ENCODE results near the gene GDI1. TPM values are rescaled to one million over a fixed set of nuclear protein-coding genes. Genes with fewer than 3 reads are reported as not detected.

The GDI1 gene
- polyA plus RNA-seq, 3 donors = 15.8 to 398 (median 21.3) TPM

- no peak for DNase-seq
- H3K36me3 Mint-ChIP-seq = peaks cover 3 to 10% of the 10 kb centered on the region in 2 donors
- WGBS (ENCODE audit: insufficient coverage) = 92% methylated on average over 2 of the region's 7 CpGs
- peaks cover 0 to 18% (median 3%) of the 10 kb centered on the region in 3 donors for H3K27me3 Mint-ChIP-seq (ENCODE audit: low read depth in 3 of 3)
- H4K20me1 ChIP-seq (ENCODE audit: insufficient read depth, low read length) = no peaks in the 10 kb centered on the region
- H3K4me3 Mint-ChIP-seq = no peak overlapping the region
- H3K4me3 ChIP-seq (replicated peaks in 1 of 3; ENCODE audit: low read depth in 2 of 3, low read length in 3 of 3) = no peak overlapping the region
- H3K9me3 Mint-ChIP-seq = peaks cover 0 to 10% (median 5%) of the 10 kb centered on the region in 7 donors
- no peak overlapping the region for H3K4me2 ChIP-seq (replicated peaks; ENCODE audit: extremely low read depth, low read length, poor library complexity, severe bottlenecking)
- H3K4me1 Mint-ChIP-seq = peaks cover 29% of the 10 kb centered on the region
- TF ChIP-seq CTCF (IDR thresholded peaks at IDR 0.05) = no peak
- peaks cover 40 to 52% of the 10 kb centered on the region in 2 donors for H3K4me1 ChIP-seq (ENCODE audit: control insufficient read depth in 1 of 2, insufficient read depth in 2 of 2, low read length in 2 of 2)
- H2AFZ ChIP-seq (ENCODE audit: insufficient read depth, low read depth, low read length, poor library complexity, severe bottlenecking) = no peak overlapping the region
- H3K27me3 ChIP-seq (ENCODE audit: control insufficient read depth in 2 of 2, insufficient read depth in 2 of 2, low read length in 2 of 2) = no peaks in the 10 kb centered on the region
- H3K27ac Mint-ChIP-seq = peak overlapping the region in 2 of 7 donors; percentile 20 to 59
- H3K36me3 ChIP-seq (replicated peaks in 1 of 2; ENCODE audit: control insufficient read depth in 1 of 2, insufficient read depth in 2 of 2, low read length in 2 of 2) = peaks cover 0 to 3% of the 10 kb centered on the region in 2 donors
- no peaks in the 10 kb centered on the region for H3K9me3 ChIP-seq (replicated peaks in 1 of 2; ENCODE audit: control insufficient read depth in 1 of 2, insufficient read depth in 1 of 2, low read length in 2 of 2)
- H3K79me2 ChIP-seq (ENCODE audit: insufficient read depth, low read length) = peaks cover 16% of the 10 kb centered on the region
- no peak overlapping the region for H3K9ac ChIP-seq (ENCODE audit: insufficient read depth, low read length, poor library complexity, severe bottlenecking)
- intact Hi-C loops (cut with micrococcal nuclease) = no loop called here
- no peak overlapping the region for H3K27ac ChIP-seq (ENCODE audit: low read depth in 1 of 2, low read length in 2 of 2)
These were observed 45.8 kb downstream of the GDI1 start for GRCh38 chrX:154482786-154483185.

GRCh38 chrX:154483325-154483724, 46.4 kb downstream of the GDI1 start:
- DNase-seq = no peak
- intact Hi-C loops (cut with micrococcal nuclease) = no loop called here
- Histone ChIP-seq H3K36me3 (replicated peaks in 1 of 2; ENCODE audit: control insufficient read depth in 1 of 2, insufficient read depth in 2 of 2, low read length in 2 of 2) (peaks cover 0 to 3% of the 10 kb centered on the region in 2 donors), H3K9me3 (replicated peaks in 1 of 2; ENCODE audit: control insufficient read depth in 1 of 2, insufficient read depth in 1 of 2, low read length in 2 of 2) (no peaks in the 10 kb centered on the region), H4K20me1 (ENCODE audit: insufficient read depth, low read length) (no peaks in the 10 kb centered on the region), H2AFZ (ENCODE audit: insufficient read depth, low read depth, low read length, poor library complexity, severe bottlenecking) (no peak overlapping the region), H3K9ac (ENCODE audit: insufficient read depth, low read length, poor library complexity, severe bottlenecking) (no peak overlapping the region), H3K4me1 (ENCODE audit: control insufficient read depth in 1 of 2, insufficient read depth in 2 of 2, low read length in 2 of 2) (peaks cover 35 to 47% of the 10 kb centered on the region in 2 donors), H3K27me3 (ENCODE audit: control insufficient read depth in 2 of 2, insufficient read depth in 2 of 2, low read length in 2 of 2) (no peaks in the 10 kb centered on the region), H3K79me2 (ENCODE audit: insufficient read depth, low read length) (peaks cover 17% of the 10 kb centered on the region), H3K4me3 (replicated peaks in 1 of 3; ENCODE audit: low read depth in 2 of 3, low read length in 3 of 3) (no peak overlapping the region), H3K27ac (ENCODE audit: low read depth in 1 of 2, low read length in 2 of 2) (no peak overlapping the region), H3K4me2 (replicated peaks; ENCODE audit: extremely low read depth, low read length, poor library complexity, severe bottlenecking) (no peak overlapping the region)
- H3K4me3 Mint-ChIP-seq = no peak overlapping the region
- peaks cover 0 to 18% (median 3%) of the 10 kb centered on the region in 3 donors for H3K27me3 Mint-ChIP-seq (ENCODE audit: low read depth in 3 of 3)
- peaks cover 0 to 10% (median 5%) of the 10 kb centered on the region in 7 donors for H3K9me3 Mint-ChIP-seq
- TF ChIP-seq CTCF (IDR thresholded peaks at IDR 0.05) = no peak
- peak overlapping the region in 1 of 7 donors; percentile 42 for H3K27ac Mint-ChIP-seq
- peaks cover 8 to 15% of the 10 kb centered on the region in 2 donors for H3K36me3 Mint-ChIP-seq
- 36% methylated on average over 2 of the region's 7 CpGs for WGBS (ENCODE audit: insufficient coverage)
- H3K4me1 Mint-ChIP-seq = peaks cover 25% of the 10 kb centered on the region
